Measurements from ENCODE around the gene ZNF549. TPM values are rescaled to one million over a fixed set of nuclear protein-coding genes. Genes with fewer than 3 reads are reported as not detected.
A peak's percentile ranks its signal among the peaks of the same experiment; 100 is the strongest.
"Not testable (repeated sequence)": the region's sequence is repeated elsewhere in the genome, so short reads cannot be mapped to it uniquely, and the experiment has no call there.

ZNF549 gene
- total RNA-seq, 2 experiments from 2014 or later = 3.7 to 4.6 TPM

GRCh38 chr19:57518021-57518420 is 9.1 kb upstream of the ZNF549 start:
- DNase-seq; ATAC-seq; H3K27ac Mint-ChIP-seq; H3K4me1 Mint-ChIP-seq; POLR2A ChIA-PET; H3K27me3 Mint-ChIP-seq; intact Hi-C loops (cut with DNase I, micrococcal nuclease); H3K4me3 Mint-ChIP-seq: not testable (repeated sequence)
- CTCF ChIA-PET = interaction anchor here (0.6 kb wide), 1 partner anchor 157 kb away, joined by 3 read pairs; no protein-coding TSS in a partner anchor
- H3K9me3 Mint-ChIP-seq (ENCODE audit: low read depth) = peaks cover 42% of the 10 kb centered on the region
- H3K36me3 Mint-ChIP-seq (ENCODE audit: low read depth) = peaks cover 58% of the 10 kb centered on the region

GRCh38 chr19:57537953-57538547 is 10.9 kb downstream of the ZNF549 start:
- intact Hi-C loops (cut with DNase I, micrococcal nuclease) = no loop called here

GRCh38 chr19:57546513-57546912 is 19.4 kb downstream of the ZNF549 start:
- intact Hi-C loops (cut with DNase I, micrococcal nuclease) = no loop called here
- Mint-ChIP-seq H3K4me1 (no peaks in the 10 kb centered on the region), H3K27me3 (no peaks in the 10 kb centered on the region), H3K4me3 (no peak overlapping the region), H3K9me3 (ENCODE audit: low read depth) (peaks cover 62% of the 10 kb centered on the region), H3K27ac (no peak overlapping the region), H3K36me3 (ENCODE audit: low read depth) (peaks cover 98% of the 10 kb centered on the region)
- no peak for DNase-seq
- no peak for ATAC-seq
- CTCF ChIA-PET = interaction anchor here (0.5 kb wide), 1 partner anchor 322 kb away, joined by 3 read pairs; no protein-coding TSS in a partner anchor
- POLR2A ChIA-PET = no interaction called here

More at GRCh38 chr19:57537953-57538547, 10.9 kb downstream of the ZNF549 start:
- H3K4me3 Mint-ChIP-seq = no peak overlapping the region
- ATAC-seq = no peak
- H3K4me1 Mint-ChIP-seq = no peaks in the 10 kb centered on the region
- DNase-seq = no peak
- no peaks in the 10 kb centered on the region for H3K27me3 Mint-ChIP-seq
- peaks cover 80% of the 10 kb centered on the region for H3K9me3 Mint-ChIP-seq (ENCODE audit: low read depth)
- H3K27ac Mint-ChIP-seq = no peak overlapping the region
- CTCF ChIA-PET = interaction anchor here (0.6 kb wide), 1 partner anchor 41 kb away, joined by 3 read pairs; no protein-coding TSS in a partner anchor
- peaks cover 95% of the 10 kb centered on the region for H3K36me3 Mint-ChIP-seq (ENCODE audit: low read depth)
- POLR2A ChIA-PET = no interaction called here

GRCh38 chr19:57552432-57552831 is 25.3 kb downstream of the ZNF549 start:
- Mint-ChIP-seq H3K36me3 (ENCODE audit: low read depth) (peaks cover 100% of the 10 kb centered on the region), H3K9me3 (ENCODE audit: low read depth) (peaks cover 57% of the 10 kb centered on the region), H3K27ac (no peak overlapping the region), H3K27me3 (no peaks in the 10 kb centered on the region), H3K4me1 (no peaks in the 10 kb centered on the region), H3K4me3 (no peak overlapping the region)
- ATAC-seq (no peak), DNase-seq (no peak)
- ChIA-PET POLR2A (no interaction called here), CTCF (no interaction called here)
- intact Hi-C loops (cut with DNase I, micrococcal nuclease) = no loop called here

- CTCF ChIA-PET = interaction anchor here (0.7 to 0.9 kb wide), 2 partner anchors 40 to 56 kb away, joined by 3 read pairs; no protein-coding TSS in a partner anchor
- no peak overlapping the region for H3K27ac Mint-ChIP-seq
Observed at GRCh38 chr19:57557659-57558058, 30.5 kb downstream of the ZNF549 start.

GRCh38 chr19:57558525-57558924 is 31.4 kb downstream of the ZNF549 start:
- Mint-ChIP-seq H3K36me3 (ENCODE audit: low read depth) (peaks cover 68% of the 10 kb centered on the region), H3K9me3 (ENCODE audit: low read depth) (peaks cover 36% of the 10 kb centered on the region), H3K27ac (peak overlapping the region; percentile 93), H3K4me3 (peak overlapping the region; percentile 98), H3K27me3 (no peaks in the 10 kb centered on the region), H3K4me1 (peaks cover 22% of the 10 kb centered on the region)
- CTCF ChIA-PET = interaction anchor here (0.7 kb wide), 1 partner anchor 41 kb away, joined by 3 read pairs; no protein-coding TSS in a partner anchor
- intact Hi-C loops (cut with DNase I, micrococcal nuclease) = no loop called here
- POLR2A ChIA-PET = no interaction called here
- no peak for DNase-seq
- no peak for ATAC-seq

More at GRCh38 chr19:57557659-57558058, 30.5 kb downstream of the ZNF549 start:
- peaks cover 38% of the 10 kb centered on the region for H3K9me3 Mint-ChIP-seq (ENCODE audit: low read depth)
- DNase-seq (no peak), ATAC-seq (no peak)
- peaks cover 75% of the 10 kb centered on the region for H3K36me3 Mint-ChIP-seq (ENCODE audit: low read depth)
- POLR2A ChIA-PET = no interaction called here
- intact Hi-C loops (cut with DNase I, micrococcal nuclease) = no loop called here
- peaks cover 22% of the 10 kb centered on the region for H3K4me1 Mint-ChIP-seq
- no peak overlapping the region for H3K4me3 Mint-ChIP-seq
- H3K27me3 Mint-ChIP-seq = no peaks in the 10 kb centered on the region

GRCh38 chr19:57559008-57559403 is 31.9 kb downstream of the ZNF549 start:
- no peaks in the 10 kb centered on the region for H3K27me3 Mint-ChIP-seq
- H3K36me3 Mint-ChIP-seq (ENCODE audit: low read depth) = peaks cover 66% of the 10 kb centered on the region
- peaks cover 36% of the 10 kb centered on the region for H3K9me3 Mint-ChIP-seq (ENCODE audit: low read depth)
- peak; percentile 35 for ATAC-seq
- ChIA-PET POLR2A (no interaction called here), CTCF (interaction anchor here (0.7 to 0.8 kb wide), 2 partner anchors 42 to 72 kb away, joined by 3 to 5 read pairs; partner anchors contain the start of gene ZNF419)
- peaks cover 22% of the 10 kb centered on the region for H3K4me1 Mint-ChIP-seq
- peak overlapping the region; percentile 93 for H3K27ac Mint-ChIP-seq
- intact Hi-C loops (cut with DNase I, micrococcal nuclease) = loop anchor here (1.0 kb wide), 12 partner anchors 19 to 368 kb away; partner anchors contain the start of genes TRAPPC2B (in 1 of the 2), ZNF134 (in 1 of the 2), ZNF264 (in 1 of the 2) and ZNF304 (in 1 of the 2)
- peak; percentile 42 for DNase-seq
- H3K4me3 Mint-ChIP-seq = peak overlapping the region; percentile 98

- intact Hi-C loops (cut with DNase I, micrococcal nuclease) = loop anchor here (1.0 kb wide), 12 partner anchors 19 to 368 kb away; partner anchors contain the start of genes TRAPPC2B (in 1 of the 2), ZNF134 (in 1 of the 2), ZNF264 (in 1 of the 2) and ZNF304 (in 1 of the 2)
- peaks cover 61% of the 10 kb centered on the region for H3K36me3 Mint-ChIP-seq (ENCODE audit: low read depth)
- H3K4me3 Mint-ChIP-seq = peak within 1 kb of the TSS; percentile 98
- ChIA-PET POLR2A (no interaction called here), CTCF (interaction anchor here (0.7 to 0.8 kb wide), 2 partner anchors 42 to 72 kb away, joined by 3 to 5 read pairs; partner anchors contain the start of gene ZNF419)
- H3K27me3 Mint-ChIP-seq = no peaks in the 10 kb centered on the region
- peak within 1 kb of the TSS; percentile 93 for H3K27ac Mint-ChIP-seq
- ATAC-seq = peak; percentile 97
- peaks cover 22% of the 10 kb centered on the region for H3K4me1 Mint-ChIP-seq
- peak; percentile 93 for DNase-seq
- H3K9me3 Mint-ChIP-seq (ENCODE audit: low read depth) = peaks cover 34% of the 10 kb centered on the region
Observed at GRCh38 chr19:57559404-57560025, 32.4 kb downstream of the ZNF549 start, which contains the start of gene ZNF550. Gene ZNF550 (minus strand): TSS chr19:57559863. CDS start chr19:57559682, 181 bp downstream.

GRCh38 chr19:57560049-57560491 is 32.9 kb downstream of the ZNF549 start:
- peaks cover 32% of the 10 kb centered on the region for H3K9me3 Mint-ChIP-seq (ENCODE audit: low read depth)
- H3K27ac Mint-ChIP-seq = peak overlapping the region; percentile 83
- ATAC-seq (peak; percentile 7), DNase-seq (peak; percentile 8)
- CTCF ChIA-PET = no interaction called here
- intact Hi-C loops (cut with DNase I, micrococcal nuclease) = no loop called here
- peak overlapping the region; percentile 98 for H3K4me3 Mint-ChIP-seq
- POLR2A ChIA-PET = no interaction called here
- peaks cover 22% of the 10 kb centered on the region for H3K4me1 Mint-ChIP-seq
- H3K36me3 Mint-ChIP-seq (ENCODE audit: low read depth) = peaks cover 57% of the 10 kb centered on the region
- H3K27me3 Mint-ChIP-seq = no peaks in the 10 kb centered on the region

GRCh38 chr19:57563547-57563946 is 36.4 kb downstream of the ZNF549 start:
- Mint-ChIP-seq H3K4me1 (peaks cover 11% of the 10 kb centered on the region), H3K4me3 (no peak overlapping the region), H3K27ac (no peak overlapping the region), H3K36me3 (ENCODE audit: low read depth) (peaks cover 41% of the 10 kb centered on the region), H3K27me3 (no peaks in the 10 kb centered on the region), H3K9me3 (ENCODE audit: low read depth) (peaks cover 49% of the 10 kb centered on the region)
- DNase-seq (no peak), ATAC-seq (no peak)
- intact Hi-C loops (cut with DNase I, micrococcal nuclease) = no loop called here
- ChIA-PET CTCF (no interaction called here), POLR2A (no interaction called here)

- Mint-ChIP-seq H3K4me3 (no peak overlapping the region), H3K27me3 (no peaks in the 10 kb centered on the region), H3K9me3 (ENCODE audit: low read depth) (peaks cover 60% of the 10 kb centered on the region), H3K36me3 (ENCODE audit: low read depth) (peaks cover 31% of the 10 kb centered on the region), H3K4me1 (no peaks in the 10 kb centered on the region), H3K27ac (no peak overlapping the region)
- POLR2A ChIA-PET = no interaction called here
- DNase-seq (peak; percentile 37), ATAC-seq (no peak)
- CTCF ChIA-PET = no interaction called here
- intact Hi-C loops (cut with DNase I, micrococcal nuclease) = no loop called here
Observed at GRCh38 chr19:57566396-57567265, 39.5 kb downstream of the ZNF549 start.

All from activated CD4-positive, alpha-beta T cell treated with anti-CD3 and anti-CD28 coated beads for 36 hours (primary cell).